Stimulated activated CD4-positive, alpha-beta T cell treated with anti-CD3 and anti-CD28 coated beads, Interleukin-15, amount 100 ng/mL, for 24 hours (primary cell): ENCODE data around the gene ADARB2.
"Not testable (repeated sequence)": the region's sequence is repeated elsewhere in the genome, so short reads cannot be mapped to it uniquely, and the experiment has no call there.

ENCODE experiments used
- DNase-seq: peaks from one replicate; pipeline ENCODE4 v3.0.0-alpha.2; 2020

The ADARB2 gene

DNA sequence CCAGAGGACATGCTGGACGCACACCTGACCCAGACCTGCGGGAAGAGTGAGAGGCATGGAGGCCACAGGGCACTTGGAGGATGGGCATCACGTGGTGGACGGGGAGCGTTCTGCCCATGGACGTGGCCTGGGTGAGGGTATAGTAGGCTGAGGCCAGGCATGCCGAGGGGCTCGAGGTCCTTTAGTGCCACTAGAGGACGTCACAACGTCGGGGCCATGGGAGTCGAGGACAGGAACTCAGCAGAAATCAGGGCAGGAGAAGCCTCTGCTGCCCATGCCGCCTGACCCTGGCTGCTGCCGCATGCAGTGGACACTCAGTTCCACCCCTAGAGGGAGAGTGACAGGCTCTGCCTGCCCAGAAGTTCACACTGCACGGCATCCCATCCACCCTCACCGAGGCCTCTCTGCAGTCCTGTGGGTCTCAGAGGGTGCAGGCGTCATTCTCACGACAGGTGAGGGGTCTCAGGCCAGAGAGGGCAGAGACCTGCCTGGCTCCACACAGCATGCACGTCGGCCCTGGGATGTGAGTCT is 198.7 kb downstream of the ADARB2 start:
- DNase-seq: no peak

DNA sequence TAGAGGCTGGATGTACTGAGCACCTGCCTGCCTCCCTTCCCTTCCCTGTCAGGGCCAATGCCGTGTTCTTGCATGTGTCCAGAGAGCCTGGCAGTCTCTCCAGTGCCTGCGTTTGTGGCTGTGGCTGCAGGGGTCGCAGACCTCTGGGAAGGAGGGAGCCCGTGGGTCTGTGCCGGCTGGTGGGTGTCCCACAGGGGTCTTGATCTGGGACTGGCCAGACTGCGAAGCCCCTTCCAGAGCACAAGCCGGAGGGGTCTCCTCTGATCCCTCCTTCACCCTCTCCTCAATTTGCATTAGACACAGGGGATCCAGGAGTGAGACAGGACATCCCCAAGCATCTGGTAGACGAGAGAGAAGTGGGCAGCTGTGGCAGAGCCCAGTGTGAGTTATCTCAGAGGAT is 199.2 kb downstream of the ADARB2 start:
- no peak for DNase-seq

DNA sequence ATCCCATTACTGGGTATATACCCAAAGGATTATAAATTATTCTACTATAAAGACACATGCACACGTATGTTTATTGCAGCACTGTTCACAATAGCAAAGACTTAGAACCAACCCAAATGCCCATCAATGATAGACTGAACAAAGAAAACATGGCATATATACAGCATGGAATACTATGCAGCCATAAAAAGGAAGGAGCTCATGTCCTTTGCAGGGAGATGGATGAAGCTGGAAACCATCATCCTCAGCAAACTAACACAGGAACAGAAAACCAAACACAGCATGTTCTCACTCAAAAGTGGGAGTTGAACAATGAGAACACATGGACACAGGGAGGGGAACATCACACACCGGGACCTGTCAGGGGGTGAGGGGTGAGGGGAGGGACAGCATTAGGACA is 199.9 kb downstream of the ADARB2 start:
- not testable (repeated sequence) for DNase-seq

DNA sequence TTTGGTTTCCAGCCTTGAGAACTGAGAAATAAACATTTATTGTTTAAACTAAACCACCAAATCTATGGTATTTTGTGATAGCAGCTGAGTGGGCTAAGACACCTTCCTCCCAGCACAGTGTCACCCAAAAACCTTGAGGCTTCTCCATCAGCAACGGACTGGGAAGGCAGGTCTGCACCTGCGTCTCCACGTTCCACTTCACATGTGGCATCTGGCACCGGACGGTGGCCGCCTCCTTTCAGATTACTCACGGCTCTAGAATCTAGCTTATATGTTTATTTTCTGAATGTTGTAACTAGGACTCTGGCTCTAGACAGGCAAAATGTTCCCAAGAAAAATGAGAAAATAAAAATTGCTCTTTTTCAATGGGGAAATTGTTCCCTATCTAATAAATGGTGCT is 201.0 kb downstream of the ADARB2 start:
- no peak for DNase-seq

DNA sequence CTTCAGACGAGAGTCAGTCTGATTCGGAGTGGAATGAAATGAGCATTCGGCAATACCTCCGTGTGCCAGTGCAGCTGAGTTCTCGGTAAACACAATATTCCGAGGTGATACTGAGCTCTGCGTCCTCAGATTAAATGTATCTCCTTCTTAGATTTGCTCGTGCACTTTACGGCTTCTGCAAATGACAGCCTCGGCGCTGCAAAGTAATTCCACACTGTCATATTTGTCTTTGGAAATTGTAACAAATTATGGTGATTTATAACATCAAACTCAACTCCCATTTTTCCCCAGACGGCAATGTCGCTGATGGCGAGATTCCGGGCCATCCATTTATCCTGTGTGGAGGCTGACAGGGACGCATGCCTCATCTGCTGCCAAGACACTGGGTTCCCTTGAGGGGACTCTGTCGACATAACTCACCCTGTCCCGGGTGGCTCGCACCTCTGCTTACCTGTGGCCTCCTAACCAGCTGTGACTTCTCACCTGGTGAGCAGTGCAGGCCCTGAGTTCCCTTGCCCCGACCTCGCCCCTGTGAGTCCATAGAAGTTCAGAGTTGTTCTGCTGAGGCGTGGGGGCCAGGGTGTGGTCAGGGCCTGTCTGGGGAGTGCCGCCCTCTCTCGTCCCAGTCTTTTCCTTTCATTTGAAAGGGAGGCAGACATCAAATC is 201.9 kb downstream of the ADARB2 start:
- no peak for DNase-seq

DNA sequence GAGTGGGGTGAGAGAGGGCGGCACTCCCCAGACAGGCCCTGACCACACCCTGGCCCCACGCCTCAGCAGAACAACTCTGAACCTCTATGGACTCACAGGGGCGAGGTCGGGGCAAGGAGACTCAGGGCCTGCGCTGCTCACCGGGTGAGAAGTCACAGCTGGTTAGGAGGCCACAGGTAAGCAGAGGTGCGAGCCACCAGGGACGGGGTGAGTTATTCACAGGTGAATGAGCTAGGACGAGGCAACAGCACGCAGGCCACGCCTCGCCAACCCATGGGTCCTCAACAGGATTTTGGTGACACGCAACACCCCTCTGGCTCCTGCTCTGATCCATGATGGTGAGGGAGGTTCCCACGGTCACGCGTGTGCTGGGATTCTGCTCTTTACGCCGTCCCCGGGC is 202.5 kb downstream of the ADARB2 start:
- no peak for DNase-seq

DNA sequence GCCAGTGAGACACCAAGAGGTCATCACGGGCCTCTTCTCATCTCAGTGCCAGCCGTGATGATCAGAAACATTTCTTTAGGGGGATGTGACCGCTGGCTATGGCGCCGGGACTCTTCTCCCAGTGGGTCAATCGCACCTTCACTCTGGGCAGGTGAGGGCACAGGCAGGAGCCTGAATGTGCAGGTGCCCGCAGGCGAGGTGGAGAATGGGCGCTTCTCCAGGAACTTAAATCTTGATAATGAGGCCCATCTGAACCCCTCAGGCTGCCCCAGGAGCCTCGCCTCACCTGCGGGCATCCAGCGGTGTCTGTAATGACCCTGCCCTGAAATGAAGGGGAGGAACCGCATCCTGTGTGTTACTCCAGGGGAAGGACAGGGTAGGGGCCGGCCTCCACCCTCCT is 204.7 kb downstream of the ADARB2 start:
- DNase-seq: no peak

DNA sequence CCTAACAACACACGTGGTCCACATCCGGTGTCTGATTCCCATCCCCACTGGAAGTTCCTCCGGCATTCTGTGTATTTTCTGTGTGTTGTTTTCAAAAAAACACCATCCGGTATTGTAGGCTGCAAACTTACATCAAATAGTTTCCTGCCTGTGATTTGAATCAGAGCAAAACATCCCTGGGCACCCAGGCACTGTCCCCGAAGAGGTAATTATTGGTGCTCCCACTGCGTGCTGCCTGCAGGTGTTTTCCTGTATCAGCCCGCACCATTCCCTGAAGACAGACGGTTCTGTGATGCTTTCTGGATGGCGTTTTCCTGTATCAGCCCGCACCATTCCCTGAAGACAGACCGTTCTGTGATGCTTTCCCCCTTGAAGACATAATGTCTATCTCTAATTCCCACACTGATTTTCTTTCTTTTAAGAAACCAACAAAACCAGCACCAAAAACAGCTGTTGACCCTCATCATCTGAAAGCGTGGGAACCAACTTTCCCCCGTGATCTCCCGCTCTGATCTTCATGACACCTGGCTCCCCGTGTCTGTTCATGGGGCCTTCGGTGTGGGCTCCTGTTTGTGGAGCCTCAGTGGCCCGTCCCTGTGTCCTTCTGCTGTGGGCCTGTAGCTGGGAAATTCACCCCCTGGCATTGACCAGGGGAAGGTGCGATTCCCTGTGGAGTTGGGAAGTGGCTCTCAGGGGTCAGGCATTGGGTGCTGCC is 205.3 kb downstream of the ADARB2 start:
- DNase-seq: no peak

DNA sequence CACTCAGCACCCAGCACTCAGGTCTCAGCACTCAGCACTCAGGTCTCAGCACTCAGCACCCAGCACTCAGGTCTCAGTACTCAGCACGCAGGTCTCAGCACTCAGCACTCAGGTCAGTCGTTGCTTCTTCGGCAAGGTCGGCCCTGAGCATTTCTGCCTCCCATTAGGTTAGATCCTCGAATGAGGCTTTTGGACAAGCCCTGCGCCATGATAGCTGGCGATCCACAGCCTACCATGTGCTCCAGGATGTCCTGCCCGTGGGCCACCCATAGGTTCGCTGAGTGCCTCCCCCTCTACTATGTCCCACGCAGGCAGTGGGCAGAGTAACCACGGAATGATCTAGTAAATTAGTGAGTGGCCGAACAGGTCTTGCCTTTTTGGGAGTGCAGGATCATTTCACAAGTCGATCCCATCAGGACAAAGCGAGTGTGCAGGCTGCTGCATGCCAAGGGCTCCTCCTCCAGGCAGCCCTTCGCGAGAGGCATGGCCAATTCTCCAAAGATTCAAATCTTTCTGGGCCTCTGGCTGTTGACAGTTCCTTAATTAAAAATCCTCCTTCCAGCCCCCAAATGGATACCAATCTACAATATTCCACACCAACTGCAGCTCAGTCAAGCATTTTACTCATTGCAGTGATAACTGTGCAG is 206.3 kb downstream of the ADARB2 start:
- DNase-seq: no peak

DNA sequence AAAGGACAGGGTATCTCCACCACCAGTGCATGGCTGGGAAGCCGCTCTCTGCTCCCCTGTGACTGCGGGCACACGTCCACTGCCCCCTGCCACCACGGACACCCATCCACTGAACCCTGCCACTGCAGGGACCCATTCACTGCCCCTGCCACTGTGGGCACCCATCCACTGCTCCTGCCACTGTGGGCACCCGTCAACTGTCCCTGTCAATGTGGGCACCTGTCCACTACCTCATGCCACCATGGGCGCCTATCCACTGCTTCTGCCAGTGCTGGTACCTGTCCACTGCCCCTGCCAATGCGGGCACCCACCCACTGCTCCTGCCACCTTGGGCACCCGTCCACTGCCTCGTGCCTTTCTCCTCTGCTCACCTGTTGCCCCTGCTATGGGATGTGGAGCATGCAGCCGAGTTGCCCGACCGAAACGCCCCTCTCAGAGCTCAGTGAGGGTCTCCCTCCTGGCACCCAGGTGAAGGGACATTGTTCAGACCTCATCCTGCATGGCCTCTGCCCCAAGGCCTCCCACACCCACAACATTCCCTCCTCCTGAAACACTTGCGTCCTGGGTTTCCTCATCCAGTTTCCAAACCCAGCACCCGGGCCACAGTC is 207.4 kb downstream of the ADARB2 start:
- DNase-seq: no peak

DNA sequence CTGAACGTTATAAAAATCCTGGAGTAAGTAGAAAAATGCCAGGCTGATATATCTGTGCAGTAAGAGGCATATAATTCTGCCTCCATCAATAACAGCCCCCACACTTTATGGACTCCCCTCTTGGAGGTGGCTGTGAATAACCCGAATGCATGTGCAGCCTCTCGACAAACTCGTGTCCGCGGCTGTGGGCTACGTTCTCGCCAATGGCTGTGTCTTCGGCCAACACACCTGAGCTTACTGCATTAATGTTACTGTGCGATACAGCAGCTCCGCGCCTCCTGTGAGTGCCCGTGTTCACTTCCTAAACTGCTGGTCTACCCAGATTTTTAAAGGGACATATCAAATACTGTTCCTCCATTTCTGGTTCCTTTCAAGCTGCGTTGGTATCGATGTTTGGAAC is 209.4 kb downstream of the ADARB2 start:
- DNase-seq: no peak

DNA sequence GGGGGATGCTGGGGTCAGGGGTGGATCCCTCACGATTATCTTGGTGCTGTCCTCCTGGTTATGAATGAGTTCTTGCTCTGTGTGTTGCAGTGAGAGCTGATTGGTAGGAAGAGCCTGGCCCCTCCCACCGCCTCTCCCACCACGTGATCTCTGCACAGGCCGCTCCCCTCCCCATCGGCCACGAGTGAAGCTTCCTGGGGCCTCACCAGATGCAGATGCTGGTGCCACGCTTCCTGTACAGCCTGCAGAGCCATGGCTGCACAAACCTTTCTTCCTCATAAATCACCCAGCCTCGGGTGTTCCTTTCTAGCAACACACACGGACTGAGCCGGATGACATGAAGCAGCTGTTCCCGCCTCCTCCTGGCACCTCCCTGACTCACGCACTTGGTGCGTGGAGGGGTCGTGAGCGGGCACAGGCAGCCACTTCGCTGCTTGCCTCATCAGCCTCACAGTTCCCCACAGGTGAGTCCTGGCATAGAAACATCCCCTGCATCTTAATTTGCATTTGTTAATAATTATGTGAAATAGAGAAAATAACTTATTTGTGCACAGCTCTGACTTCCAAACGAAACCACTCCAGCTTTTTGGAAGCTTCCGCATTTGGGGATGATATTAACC is 210.8 kb downstream of the ADARB2 start:
- DNase-seq: no peak

DNA sequence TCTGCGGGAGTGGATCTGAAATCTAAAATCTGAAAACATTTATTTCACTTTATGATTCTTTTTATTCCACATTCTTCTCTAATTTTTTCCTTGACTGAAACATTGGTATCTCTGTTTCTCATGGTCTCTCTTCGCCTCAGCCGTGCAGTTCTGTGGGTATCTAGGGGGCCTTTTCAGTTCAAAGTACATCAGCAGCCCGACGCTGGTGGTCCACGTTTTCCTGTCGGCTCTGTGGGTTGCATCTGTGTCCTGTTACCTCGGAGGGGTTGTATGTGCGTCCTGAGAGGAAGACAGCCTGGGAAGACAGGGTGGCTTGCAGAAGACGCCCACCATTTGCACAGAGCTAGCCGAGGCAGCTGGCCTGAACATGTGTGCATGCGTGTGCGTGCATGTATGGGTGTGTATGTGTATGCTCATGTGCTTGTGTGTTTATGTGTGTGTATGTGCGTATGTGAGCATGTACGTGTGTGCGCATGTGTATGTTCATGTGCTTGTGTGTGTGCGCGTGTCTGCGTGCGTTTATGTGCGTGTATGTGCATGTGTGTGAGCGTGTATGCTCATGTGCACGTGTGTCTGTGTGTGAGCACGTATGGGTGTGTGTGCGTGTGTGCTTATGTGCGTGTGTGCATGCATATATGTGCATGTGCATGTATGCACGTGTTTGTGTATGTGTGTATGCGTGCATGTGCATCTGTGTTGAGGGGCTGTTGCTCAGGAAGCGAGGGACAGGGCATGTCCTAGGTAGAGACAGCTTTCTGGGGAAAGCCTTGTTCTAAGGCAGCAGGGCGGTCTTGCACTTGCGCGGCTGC is 211.8 kb downstream of the ADARB2 start:
- DNase-seq: no peak

DNA sequence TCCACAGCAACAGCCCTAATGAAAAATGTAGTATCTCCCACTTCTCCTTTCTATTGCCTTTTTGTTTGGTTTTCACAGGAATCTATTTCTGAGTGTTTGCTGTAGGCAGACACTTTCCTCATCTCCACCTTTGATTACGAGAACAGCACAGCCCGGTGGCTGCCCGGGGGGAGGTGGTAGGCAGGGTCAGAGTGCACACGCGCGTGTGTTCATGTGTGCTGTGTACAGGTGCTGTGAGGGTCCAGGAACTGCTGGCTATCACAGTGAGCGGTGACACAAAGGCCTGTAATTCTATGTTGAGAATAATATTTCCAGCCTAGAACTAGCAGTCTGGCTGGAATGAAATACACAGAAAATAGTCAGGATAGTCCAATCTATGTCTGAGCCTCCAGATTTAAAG is 212.8 kb downstream of the ADARB2 start:
- DNase-seq: no peak

DNA sequence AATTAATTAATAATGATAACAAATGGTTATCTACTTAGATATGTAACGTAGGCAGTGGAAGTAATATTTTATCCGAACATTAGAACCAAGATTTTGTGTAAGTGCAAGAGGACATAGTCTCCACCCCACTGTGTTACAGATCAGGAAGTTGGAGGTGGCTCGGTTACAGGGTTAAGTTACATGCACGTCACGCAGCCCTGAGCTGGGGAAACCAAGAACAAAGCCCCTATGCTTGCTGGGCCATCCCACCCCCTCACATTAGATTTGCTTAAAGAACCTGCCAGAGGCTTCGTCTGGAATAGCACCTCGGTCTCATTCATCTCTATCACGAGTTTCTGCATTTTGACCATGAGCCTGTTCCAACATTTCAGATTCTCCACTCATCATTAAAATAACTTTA is 214.1 kb downstream of the ADARB2 start:
- DNase-seq: no peak

DNA sequence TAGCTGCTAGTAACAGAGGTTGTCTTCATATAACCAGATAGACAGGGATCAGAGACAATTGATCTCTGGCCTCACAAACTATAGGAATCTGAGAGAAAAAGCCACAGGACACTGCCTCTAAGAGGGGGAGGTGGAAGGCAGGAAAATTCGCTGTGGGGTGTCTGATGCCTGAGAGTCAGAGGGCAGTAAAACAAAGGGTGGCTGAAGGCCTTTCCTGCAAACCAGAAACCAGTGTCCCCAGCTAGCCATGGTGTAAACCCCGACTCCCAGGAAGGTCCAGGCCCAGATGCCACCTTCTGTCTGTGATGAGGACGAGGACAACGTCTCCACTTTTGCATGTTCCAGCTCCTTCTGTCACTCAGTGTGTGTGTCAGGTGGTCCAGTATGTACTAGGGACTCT is 215.1 kb downstream of the ADARB2 start:
- no peak for DNase-seq

DNA sequence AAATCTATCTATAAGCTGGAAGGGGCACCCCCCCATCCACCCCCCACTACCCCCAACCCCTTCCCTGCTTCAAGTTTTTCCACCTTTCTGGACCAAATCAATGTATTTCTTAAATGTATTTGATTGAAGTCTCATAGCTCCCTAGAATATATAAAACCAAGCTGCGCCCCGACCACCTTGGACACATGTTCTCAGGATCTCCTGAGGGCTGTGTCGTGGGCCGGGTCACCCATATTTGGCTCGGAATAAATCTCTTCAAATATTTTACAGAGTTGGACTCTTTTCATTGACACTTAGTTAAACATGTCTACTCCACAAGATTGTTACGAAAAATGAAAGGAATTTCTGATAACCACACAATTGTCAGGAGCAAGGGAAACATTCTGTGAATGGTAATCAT is 215.6 kb downstream of the ADARB2 start:
- no peak for DNase-seq

DNA sequence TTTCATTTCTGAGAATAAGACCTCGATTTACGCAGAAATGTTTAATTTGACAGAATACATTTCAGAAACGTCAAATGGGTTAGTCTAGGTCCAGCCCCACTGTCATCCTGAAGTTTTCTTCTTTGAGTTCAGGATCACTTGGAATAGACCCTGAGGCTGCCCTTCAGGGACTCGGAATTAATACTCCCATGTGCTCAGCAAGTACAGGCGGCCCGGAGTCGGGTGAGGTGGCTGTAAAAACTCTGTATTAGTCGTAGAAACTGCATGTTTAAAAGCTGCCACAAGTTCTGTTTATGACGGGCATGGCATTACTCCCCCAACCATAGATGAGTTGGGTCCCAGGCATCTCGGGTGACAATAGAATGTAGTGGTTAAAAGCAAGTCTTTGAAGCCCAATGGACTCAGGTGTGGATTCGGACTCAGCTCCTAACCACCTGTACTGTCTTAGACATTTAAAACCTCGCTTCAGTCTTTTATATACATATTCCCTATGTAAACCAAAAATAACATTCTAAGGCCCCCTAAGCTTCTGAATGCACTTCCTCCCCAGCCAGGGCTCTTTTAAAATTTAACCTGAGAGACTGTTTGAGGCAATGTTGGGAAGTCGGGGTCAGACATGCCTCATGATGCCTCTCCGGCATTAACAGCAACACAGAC is 216.3 kb downstream of the ADARB2 start:
- no peak for DNase-seq

DNA sequence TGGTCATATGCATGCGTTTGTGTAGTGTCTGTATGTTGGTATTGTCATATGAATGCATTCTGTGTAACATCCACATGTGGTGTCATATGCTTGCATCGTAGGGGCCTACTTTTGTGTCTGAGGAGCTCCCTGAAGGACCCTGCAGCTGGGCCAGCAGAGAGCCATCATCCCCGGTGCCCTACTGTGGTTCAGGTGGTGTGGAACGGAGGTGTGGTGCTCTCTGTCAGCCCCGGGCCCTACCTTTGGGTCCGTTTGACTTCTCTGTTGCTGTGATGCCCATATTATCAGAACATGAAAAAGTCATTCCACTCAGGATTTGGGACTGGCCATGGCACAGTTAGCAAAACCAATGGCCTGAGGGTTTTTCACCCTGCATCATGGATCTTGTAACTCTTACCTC is 217.9 kb downstream of the ADARB2 start:
- no peak for DNase-seq

DNA sequence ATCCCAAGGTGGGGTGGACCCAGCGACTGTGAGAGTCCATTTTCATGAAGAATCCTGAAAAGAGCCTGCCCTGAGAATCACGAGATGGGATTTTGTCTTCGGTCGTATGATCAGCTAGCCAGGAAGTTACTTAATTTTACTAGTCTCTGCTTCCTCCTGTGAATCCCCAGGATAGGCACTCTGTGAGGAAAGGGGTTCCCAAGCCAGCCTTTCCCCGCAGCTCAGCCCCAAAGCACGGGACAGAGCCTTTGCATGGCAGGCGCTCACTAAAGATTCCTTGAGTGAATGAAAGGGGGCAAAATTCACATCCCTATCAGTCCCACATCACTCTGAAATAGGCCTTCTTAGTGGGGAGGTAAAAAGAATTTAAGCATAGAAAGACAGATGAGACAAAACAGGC is 219.6 kb downstream of the ADARB2 start:
- no peak for DNase-seq

DNA sequence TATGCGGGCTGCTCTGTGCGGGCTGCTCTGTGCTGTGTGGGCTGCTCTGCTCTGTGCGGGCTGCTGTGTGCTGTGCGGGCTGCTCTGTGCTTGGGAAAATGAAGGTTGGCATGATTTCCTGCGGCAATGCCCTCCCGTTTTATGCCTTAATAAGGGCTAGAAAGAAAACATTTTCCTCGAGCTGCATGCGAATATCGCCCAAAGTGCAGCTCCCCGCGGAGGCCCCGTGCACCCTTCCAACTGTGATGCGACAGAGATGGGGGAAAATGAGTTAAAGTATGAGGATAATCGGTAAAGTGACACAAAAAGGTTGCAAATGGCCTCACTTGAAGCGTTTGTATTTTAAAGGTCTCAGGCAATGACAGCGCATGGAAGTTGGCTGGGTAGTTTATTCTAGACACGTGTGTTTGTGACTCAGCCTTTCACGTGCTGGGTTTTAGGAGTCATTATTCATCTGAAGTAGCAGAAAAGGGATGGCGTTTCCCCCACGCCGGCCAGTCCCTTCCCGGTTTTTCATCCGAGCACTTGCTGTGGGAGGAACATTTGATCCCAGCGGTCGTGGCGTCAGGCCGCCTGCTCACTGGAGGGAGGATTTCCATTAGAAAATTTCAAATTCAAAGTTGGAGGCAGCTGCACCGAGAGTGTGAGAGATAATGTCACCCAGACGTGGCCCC is 220.7 kb downstream of the ADARB2 start:
- no peak for DNase-seq
